Neural crest cell (in vitro differentiated cells): ENCODE results near the gene FBL. TPM values are rescaled to one million over a fixed set of nuclear protein-coding genes. Genes with fewer than 3 reads are reported as not detected.

Experiments
- DNase-seq: peaks from one replicate; pipeline ENCODE4 v3.0.0; 2021; ENCODE audit warnings: low read depth, mixed read lengths, low spot score
- H3K27ac Mint-ChIP-seq: one replicate; pipeline ENCODE4 v1.8.0; 2021; ENCODE audit warnings: mild to moderate bottlenecking, mixed read lengths; ENCODE audit not compliant: unreplicated experiment
- H3K27me3 Mint-ChIP-seq: 2 replicates; pipeline ENCODE4 v1.8.0; 2021; ENCODE audit warnings: low read depth, mild to moderate bottlenecking, mixed read lengths
- H3K36me3 Mint-ChIP-seq: 2 replicates; pipeline ENCODE4 v1.8.0; 2021; ENCODE audit warnings: low read depth, mild to moderate bottlenecking, mixed read lengths
- H3K4me1 Mint-ChIP-seq: 2 replicates; pipeline ENCODE4 v1.8.0; 2021; ENCODE audit warnings: mixed read lengths
- H3K4me3 Mint-ChIP-seq: one replicate; pipeline ENCODE4 v1.8.0; 2021; ENCODE audit warnings: mild to moderate bottlenecking, mixed read lengths
- H3K9me3 Mint-ChIP-seq: 2 replicates; pipeline ENCODE4 v1.8.0; 2021; ENCODE audit warnings: mixed read lengths
- total RNA-seq: library from RNA; stranded (reverse); gene quantifications from 2 replicates; pipeline ENCODE4 v1.2.1, GENCODE V29; 2021
- TF ChIP-seq, protein P1 (sequence below): fragments of 200-600 bp; sonication (generic); conservative IDR thresholded peaks from 2 replicates; pipeline ENCODE4 v1.5.0; 2021; ENCODE audit warnings: antibody characterized with exemption, mild to moderate bottlenecking

The FBL gene
- total RNA-seq, 1 donor from 2014 or later: 473 TPM

DNA sequence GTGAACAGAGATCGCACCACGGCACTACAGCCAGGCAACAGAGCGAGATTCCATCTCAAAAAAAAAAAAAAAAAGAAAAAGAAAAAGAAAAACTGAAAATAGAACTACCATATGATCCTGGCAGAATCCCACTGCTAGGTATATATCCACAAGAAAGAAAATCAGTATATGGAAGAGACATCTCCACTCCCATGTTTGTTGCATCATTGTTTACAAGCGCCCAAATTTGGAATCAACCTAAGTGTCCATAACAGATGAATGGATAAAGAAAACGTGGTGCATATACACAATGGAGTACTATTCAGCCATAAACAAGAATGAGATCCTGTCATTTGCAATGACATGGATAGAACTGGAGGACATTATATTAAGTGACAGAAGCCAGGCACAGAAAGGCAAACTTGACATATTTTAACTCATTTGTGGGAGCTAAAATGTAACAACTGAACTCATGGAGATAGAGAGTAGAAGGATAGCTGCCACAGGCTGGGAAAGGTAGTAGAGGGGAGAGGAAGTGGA, 38.3 kb downstream of the FBL start:
- H3K4me3 Mint-ChIP-seq: no peak overlapping the region
- TF ChIP-seq, protein P1, sequence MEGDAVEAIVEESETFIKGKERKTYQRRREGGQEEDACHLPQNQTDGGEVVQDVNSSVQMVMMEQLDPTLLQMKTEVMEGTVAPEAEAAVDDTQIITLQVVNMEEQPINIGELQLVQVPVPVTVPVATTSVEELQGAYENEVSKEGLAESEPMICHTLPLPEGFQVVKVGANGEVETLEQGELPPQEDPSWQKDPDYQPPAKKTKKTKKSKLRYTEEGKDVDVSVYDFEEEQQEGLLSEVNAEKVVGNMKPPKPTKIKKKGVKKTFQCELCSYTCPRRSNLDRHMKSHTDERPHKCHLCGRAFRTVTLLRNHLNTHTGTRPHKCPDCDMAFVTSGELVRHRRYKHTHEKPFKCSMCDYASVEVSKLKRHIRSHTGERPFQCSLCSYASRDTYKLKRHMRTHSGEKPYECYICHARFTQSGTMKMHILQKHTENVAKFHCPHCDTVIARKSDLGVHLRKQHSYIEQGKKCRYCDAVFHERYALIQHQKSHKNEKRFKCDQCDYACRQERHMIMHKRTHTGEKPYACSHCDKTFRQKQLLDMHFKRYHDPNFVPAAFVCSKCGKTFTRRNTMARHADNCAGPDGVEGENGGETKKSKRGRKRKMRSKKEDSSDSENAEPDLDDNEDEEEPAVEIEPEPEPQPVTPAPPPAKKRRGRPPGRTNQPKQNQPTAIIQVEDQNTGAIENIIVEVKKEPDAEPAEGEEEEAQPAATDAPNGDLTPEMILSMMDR: no peak
- H3K4me1 Mint-ChIP-seq: no peaks in the 10 kb centered on the region
- H3K27ac Mint-ChIP-seq: no peak overlapping the region
- DNase-seq: no peak
- H3K36me3 Mint-ChIP-seq: no peaks in the 10 kb centered on the region
- H3K9me3 Mint-ChIP-seq: peaks cover 3% of the 10 kb centered on the region
- peaks cover 4% of the 10 kb centered on the region for H3K27me3 Mint-ChIP-seq

DNA sequence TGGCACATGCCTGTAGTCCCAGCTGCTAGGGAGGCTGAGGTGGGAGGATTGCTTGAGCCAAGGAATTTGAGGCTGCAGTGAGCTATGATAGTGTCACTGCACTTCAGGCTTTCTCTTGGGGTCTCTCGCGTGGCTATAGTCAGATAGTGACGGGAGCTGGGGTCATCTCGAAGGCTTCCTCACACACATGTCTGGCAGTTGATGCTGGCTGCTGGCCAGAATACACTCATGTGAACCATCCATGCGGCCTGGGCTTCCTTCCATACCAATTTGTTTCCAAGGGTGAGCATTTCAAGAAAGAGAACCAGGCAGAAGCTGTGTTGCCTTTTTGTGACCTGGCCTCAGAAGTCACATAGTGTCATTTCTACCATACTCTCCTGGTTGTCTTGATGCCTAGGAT, 41.1 kb downstream of the FBL start:
- Mint-ChIP-seq H3K9me3 (peaks cover 3% of the 10 kb centered on the region), H3K4me3 (no peak overlapping the region), H3K4me1 (no peaks in the 10 kb centered on the region), H3K27ac (no peak overlapping the region), H3K27me3 (peaks cover 15% of the 10 kb centered on the region), H3K36me3 (no peaks in the 10 kb centered on the region)
- no peak for DNase-seq
- TF ChIP-seq, protein P1: no peak

DNA sequence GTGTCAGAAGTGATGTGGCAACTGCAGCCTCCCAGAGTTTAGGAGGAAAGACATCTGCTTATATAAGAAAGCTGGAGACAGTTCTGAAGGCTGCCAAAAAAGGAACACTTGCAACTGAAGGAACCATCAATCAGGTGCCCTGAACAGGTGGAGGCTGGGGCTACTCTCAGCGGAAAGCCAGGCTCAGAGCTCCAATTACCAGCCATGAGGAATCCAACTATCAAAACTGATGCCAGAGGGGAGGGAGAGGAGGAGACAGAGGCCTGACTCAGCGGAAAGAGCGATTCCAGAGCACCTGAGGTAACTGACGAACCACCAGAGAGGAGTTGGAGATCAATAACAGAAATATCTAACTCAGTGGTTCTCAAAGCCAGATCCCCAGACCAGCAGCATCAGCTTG, 43.2 kb downstream of the FBL start:
- peak overlapping the region; percentile 91 for H3K27ac Mint-ChIP-seq
- TF ChIP-seq, protein P1: no peak
- H3K9me3 Mint-ChIP-seq: peaks cover 1% of the 10 kb centered on the region
- DNase-seq: no peak
- H3K4me3 Mint-ChIP-seq: no peak overlapping the region
- no peaks in the 10 kb centered on the region for H3K36me3 Mint-ChIP-seq
- peaks cover 28% of the 10 kb centered on the region for H3K27me3 Mint-ChIP-seq
- no peaks in the 10 kb centered on the region for H3K4me1 Mint-ChIP-seq

DNA sequence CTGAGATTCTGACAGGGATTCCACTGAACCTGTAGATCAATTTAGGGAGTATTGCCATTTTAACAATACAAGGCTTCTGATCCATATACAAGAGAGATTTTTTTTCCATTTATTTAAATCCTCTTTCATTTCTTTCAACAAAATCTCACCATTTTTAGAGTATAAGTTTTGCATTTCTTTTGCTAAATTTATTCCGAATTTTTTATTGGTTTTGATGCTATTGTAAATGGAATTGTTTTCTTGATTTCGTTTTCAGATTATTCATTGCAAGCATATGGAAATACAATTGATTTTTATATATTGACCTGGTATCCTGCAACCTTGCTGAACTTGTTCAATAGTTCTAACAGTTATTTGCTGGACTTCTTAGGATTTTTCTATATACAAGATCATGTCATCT, 49.1 kb downstream of the FBL start:
- Mint-ChIP-seq H3K36me3 (no peaks in the 10 kb centered on the region), H3K4me1 (peaks cover 5% of the 10 kb centered on the region), H3K4me3 (no peak overlapping the region), H3K27ac (no peak overlapping the region), H3K9me3 (no peaks in the 10 kb centered on the region), H3K27me3 (peaks cover 47% of the 10 kb centered on the region)
- no peak for DNase-seq
- TF ChIP-seq, protein P1: no peak

DNA sequence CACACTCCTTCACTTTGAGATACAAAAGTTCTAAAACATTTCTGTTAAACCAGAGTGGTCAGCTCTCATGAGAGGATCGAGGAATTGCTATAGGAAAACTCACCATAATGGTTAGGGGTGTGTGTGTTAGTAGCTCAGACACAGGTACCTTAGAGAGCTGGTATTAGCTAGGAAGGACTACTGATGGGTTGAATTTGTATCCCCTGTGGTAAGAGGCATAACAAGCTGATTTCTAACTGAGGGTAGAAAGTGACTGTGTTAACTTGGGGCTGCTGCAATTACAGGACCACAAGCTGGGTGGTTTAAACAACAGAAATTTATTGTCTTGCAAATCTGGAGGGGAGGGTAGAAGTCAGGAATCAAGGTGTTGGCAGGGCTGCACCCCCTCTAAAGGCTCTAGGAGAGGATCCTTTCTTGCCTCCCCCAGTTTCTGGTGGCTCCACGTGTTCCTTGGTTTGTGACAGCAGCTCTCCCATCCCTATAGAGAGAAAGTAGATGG, 50.1 kb downstream of the FBL start:
- H3K4me3 Mint-ChIP-seq: no peak overlapping the region
- no peaks in the 10 kb centered on the region for H3K9me3 Mint-ChIP-seq
- H3K36me3 Mint-ChIP-seq: no peaks in the 10 kb centered on the region
- TF ChIP-seq, protein P1: no peak
- peaks cover 5% of the 10 kb centered on the region for H3K4me1 Mint-ChIP-seq
- DNase-seq: no peak
- H3K27ac Mint-ChIP-seq: no peak overlapping the region
- peaks cover 46% of the 10 kb centered on the region for H3K27me3 Mint-ChIP-seq
